HEK293T (cell line): ENCODE results near the gene REV3L.

ENCODE experiments used
- ARNT ChIP-seq: fragments of 450-650 bp; IDR thresholded peaks from 2 replicates; pipeline ENCODE4 v1.6.1; 2017; ENCODE audit warnings: mild to moderate bottlenecking
- ELF4 ChIP-seq: fragments of 450-650 bp; IDR thresholded peaks from 2 replicates; pipeline ENCODE4 v1.6.1; 2017; ENCODE audit warnings: antibody characterized with exemption
- FOXM1 ChIP-seq: fragments of 450-650 bp; IDR thresholded peaks from 2 replicates; pipeline ENCODE4 v1.6.1; 2017; ENCODE audit warnings: mild to moderate bottlenecking, borderline replicate concordance
- LEF1 ChIP-seq: fragments of 450-650 bp; IDR thresholded peaks from 2 replicates; pipeline ENCODE4 v1.6.1; 2017; ENCODE audit warnings: mild to moderate bottlenecking, borderline replicate concordance
- NFRKB ChIP-seq: fragments of 450-650 bp; IDR thresholded peaks from 2 replicates; pipeline ENCODE4 v1.6.1; 2016; ENCODE audit warnings: mild to moderate bottlenecking, moderate library complexity
- PKNOX1 ChIP-seq: fragments of 450-650 bp; IDR thresholded peaks from 2 replicates; pipeline ENCODE4 v1.6.1; 2016
- SP1 ChIP-seq: fragments of 450-650 bp; IDR thresholded peaks from 2 replicates; pipeline ENCODE4 v1.6.1; 2017
- SUZ12 ChIP-seq: fragments of 450-650 bp; IDR thresholded peaks from 2 replicates; pipeline ENCODE4 v1.6.1; 2016; ENCODE audit warnings: mild to moderate bottlenecking
- TARDBP ChIP-seq: fragments of 450-650 bp; IDR thresholded peaks from 2 replicates; pipeline ENCODE4 v1.6.1; 2016

DNA sequence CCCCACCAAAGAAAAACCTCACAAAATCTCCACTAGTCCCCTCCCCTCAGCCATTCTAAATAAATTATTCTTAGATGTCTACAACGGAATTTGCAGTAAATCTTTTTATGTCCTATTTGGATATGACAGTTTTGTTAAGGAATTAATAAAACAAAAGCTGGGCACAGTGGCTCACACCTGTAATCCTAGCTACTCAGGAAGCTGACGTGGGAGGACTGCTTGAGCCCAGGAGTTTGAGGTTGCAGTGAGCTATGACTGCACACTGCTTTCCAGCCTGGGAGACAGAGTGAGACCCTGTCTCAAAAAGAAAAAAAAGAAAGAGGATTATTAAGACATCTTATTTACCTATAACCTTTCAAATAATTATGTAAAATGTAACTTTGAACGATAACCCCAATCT is 230.3 kb downstream of the REV3L start:
- TF ChIP-seq FOXM1 (no peak), ELF4 (no peak), LEF1 (no peak), PKNOX1 (no peak), ARNT (no peak), SUZ12 (no peak), TARDBP (no peak), SP1 (no peak), NFRKB (no peak)
